Measurements from ENCODE around the gene SNORC.

SNORC gene

GRCh38 chr2:232882505-232883115 is 12.5 kb downstream of the SNORC start:
- no peak for DNase-seq (ENCODE audit: low read depth)

GRCh38 chr2:232883116-232883721 is 13.2 kb downstream of the SNORC start:
- DNase-seq (ENCODE audit: low read depth), result no peak

GRCh38 chr2:232884001-232884421 is 13.9 kb downstream of the SNORC start:
- DNase-seq (ENCODE audit: low read depth), result no peak

GRCh38 chr2:232884549-232885263 is 14.6 kb downstream of the SNORC start:
- no peak for DNase-seq (ENCODE audit: low read depth)

- no peak for DNase-seq (ENCODE audit: low read depth)
These were observed 15.3 kb downstream of the SNORC start for GRCh38 chr2:232885264-232885961.

- DNase-seq (ENCODE audit: low read depth), result no peak
These were observed 16.1 kb downstream of the SNORC start for GRCh38 chr2:232886176-232886575.

- DNase-seq (ENCODE audit: low read depth), result no peak
These were observed 16.6 kb downstream of the SNORC start for GRCh38 chr2:232886632-232887031.

- DNase-seq (ENCODE audit: low read depth), result no peak
These were observed 17.2 kb downstream of the SNORC start for GRCh38 chr2:232887171-232887850.

- no peak for DNase-seq (ENCODE audit: low read depth)
These were observed 18.2 kb downstream of the SNORC start for GRCh38 chr2:232888099-232888836.

- no peak for DNase-seq (ENCODE audit: low read depth)
These were observed 18.9 kb downstream of the SNORC start for GRCh38 chr2:232888839-232889529.

GRCh38 chr2:232889876-232890401 is 19.9 kb downstream of the SNORC start:
- DNase-seq (ENCODE audit: low read depth), result no peak

- no peak for DNase-seq (ENCODE audit: low read depth)
These were observed 20.5 kb downstream of the SNORC start for GRCh38 chr2:232890536-232890895.

- DNase-seq (ENCODE audit: low read depth), result no peak
These were observed 21.0 kb downstream of the SNORC start for GRCh38 chr2:232890896-232891601.

GRCh38 chr2:232891621-232892071 is 21.6 kb downstream of the SNORC start:
- no peak for DNase-seq (ENCODE audit: low read depth)

- DNase-seq (ENCODE audit: low read depth), result no peak
These were observed 22.2 kb downstream of the SNORC start for GRCh38 chr2:232892221-232892620.

GRCh38 chr2:232892843-232893242 is 22.8 kb downstream of the SNORC start:
- no peak for DNase-seq (ENCODE audit: low read depth)

GRCh38 chr2:232893834-232894233 is 23.8 kb downstream of the SNORC start:
- DNase-seq (ENCODE audit: low read depth), result no peak

GRCh38 chr2:232894251-232894650 is 24.2 kb downstream of the SNORC start:
- DNase-seq (ENCODE audit: low read depth), result no peak

GRCh38 chr2:232894746-232895145 is 24.7 kb downstream of the SNORC start:
- DNase-seq (ENCODE audit: low read depth), result no peak

- no peak for DNase-seq (ENCODE audit: low read depth)
These were observed 26.0 kb downstream of the SNORC start for GRCh38 chr2:232896111-232896510.

All from fibroblast of the conjunctiva (primary cell).